ENCODE measurements around the gene MYO16. TPM values are rescaled to one million over a fixed set of nuclear protein-coding genes. Genes with fewer than 3 reads are reported as not detected.

MYO16 gene
- total and polyA plus RNA-seq, 9 donors = under 0.01 to 0.37 (median 0.16) TPM; not detected in 2

GRCh38 chr13:108940121-108940520 lies 310.7 kb downstream of the MYO16 start:
- no peaks in the 10 kb centered on the region for H3K9me3 ChIP-seq
- no peak for DNase-seq
- H3K36me3 ChIP-seq = no peaks in the 10 kb centered on the region
- H3K27me3 ChIP-seq = no peaks in the 10 kb centered on the region
- 56 to 72% (median 58%) methylated on average over 2 of the region's 2 CpGs for WGBS, 3 donors
- H3K27ac ChIP-seq = no peak overlapping the region
- H3K4me1 ChIP-seq (ENCODE audit: insufficient read depth) = no peaks in the 10 kb centered on the region
- TF ChIP-seq CTCF (IDR thresholded peaks at IDR 0.05) (no peak), POLR2A (IDR thresholded peaks at IDR 0.05) (no peak), EP300 (IDR thresholded peaks at IDR 0.05) (no peak)
- intact Hi-C loops (cut with DNase I) = no loop called here
- no peak overlapping the region for H3K4me3 ChIP-seq

- no peak for DNase-seq
- WGBS, 3 donors = 85 to 90% (median 89%) methylated on average over 7 of the region's 7 CpGs
- Histone ChIP-seq H3K27me3 (no peaks in the 10 kb centered on the region), H3K4me3 (no peak overlapping the region), H3K9me3 (no peaks in the 10 kb centered on the region), H3K27ac (no peak overlapping the region), H3K36me3 (no peaks in the 10 kb centered on the region), H3K4me1 (ENCODE audit: insufficient read depth) (peaks cover 7% of the 10 kb centered on the region)
- intact Hi-C loops (cut with DNase I) = no loop called here
- no peak for TF ChIP-seq POLR2A (IDR thresholded peaks at IDR 0.05)
- TF ChIP-seq EP300 (IDR thresholded peaks at IDR 0.05) = no peak
- no peak for TF ChIP-seq CTCF (IDR thresholded peaks at IDR 0.05)
These were observed 314.4 kb downstream of the MYO16 start for GRCh38 chr13:108943842-108944241.

GRCh38 chr13:108944760-108945159 lies 315.3 kb downstream of the MYO16 start:
- H3K4me3 ChIP-seq = no peak overlapping the region
- H3K4me1 ChIP-seq (ENCODE audit: insufficient read depth) = peaks cover 7% of the 10 kb centered on the region
- intact Hi-C loops (cut with DNase I) = no loop called here
- no peaks in the 10 kb centered on the region for H3K9me3 ChIP-seq
- H3K36me3 ChIP-seq = no peaks in the 10 kb centered on the region
- no peak for DNase-seq
- 84 to 88% (median 84%) methylated on average over 4 of the region's 4 CpGs for WGBS, 3 donors
- no peaks in the 10 kb centered on the region for H3K27me3 ChIP-seq
- TF ChIP-seq EP300 (IDR thresholded peaks at IDR 0.05) (no peak), CTCF (IDR thresholded peaks at IDR 0.05) (no peak), POLR2A (IDR thresholded peaks at IDR 0.05) (no peak)
- H3K27ac ChIP-seq = no peak overlapping the region

GRCh38 chr13:108947551-108948030 lies 318.2 kb downstream of the MYO16 start:
- H3K27ac ChIP-seq = peak overlapping the region in 1 of 2 donors; percentile 30
- no peaks in the 10 kb centered on the region for H3K36me3 ChIP-seq
- peaks cover 7% of the 10 kb centered on the region for H3K4me1 ChIP-seq (ENCODE audit: insufficient read depth)
- H3K9me3 ChIP-seq = no peaks in the 10 kb centered on the region
- DNase-seq = peak in 3 of 5 donors; percentile 22 to 40 (median 28)
- H3K4me3 ChIP-seq = no peak overlapping the region
- WGBS, 3 donors = 20 to 29% (median 22%) methylated on average over 8 of the region's 8 CpGs
- H3K27me3 ChIP-seq = no peaks in the 10 kb centered on the region
- TF ChIP-seq EP300 (IDR thresholded peaks at IDR 0.05) (no peak), POLR2A (IDR thresholded peaks at IDR 0.05) (no peak), CTCF (IDR thresholded peaks at IDR 0.05) (no peak)
- intact Hi-C loops (cut with DNase I) = no loop called here

Measured in ovary (tissue), 9 donors.